ENCODE data around the gene TMEM184B.

The TMEM184B gene

GRCh38 chr22:38221407-38221806 lies 51.4 kb downstream of the TMEM184B start:
- H3K4me3 ChIP-seq (ENCODE audit: low read length) = no peak overlapping the region
- no peak overlapping the region for H3K4me2 ChIP-seq (ENCODE audit: low read length)
- H3K79me2 ChIP-seq (ENCODE audit: control insufficient read depth, low read length) = no peaks in the 10 kb centered on the region
- H4K20me1 ChIP-seq (ENCODE audit: control insufficient read depth, insufficient read depth, low read depth, low read length) = no peaks in the 10 kb centered on the region
- H3K9me2 ChIP-seq (replicated peaks; ENCODE audit: control insufficient read depth, low read length) = no peaks in the 10 kb centered on the region
- no peaks in the 10 kb centered on the region for H3K36me3 ChIP-seq (ENCODE audit: control insufficient read depth, low read length)
- TF ChIP-seq CTCF (IDR thresholded peaks at IDR 0.05; ENCODE audit: low read depth, low read length, poor library complexity, severe bottlenecking) (no peak), EZH2phosphoT487 (IDR thresholded peaks at IDR 0.05; ENCODE audit: borderline replicate concordance, low read length) (no peak)
- no peak overlapping the region for H3K27ac ChIP-seq (ENCODE audit: low read depth, low read length)
- H3F3A ChIP-seq (ENCODE audit: control insufficient read depth, insufficient read depth) = no peaks in the 10 kb centered on the region
- H3K4me1 ChIP-seq (ENCODE audit: control insufficient read depth, low read length) = no peaks in the 10 kb centered on the region
- H3K27me3 ChIP-seq (ENCODE audit: control insufficient read depth, low read length) = no peaks in the 10 kb centered on the region
- H3K9me3 ChIP-seq (ENCODE audit: control insufficient read depth, insufficient read depth, low read length) = no peaks in the 10 kb centered on the region

DNA sequence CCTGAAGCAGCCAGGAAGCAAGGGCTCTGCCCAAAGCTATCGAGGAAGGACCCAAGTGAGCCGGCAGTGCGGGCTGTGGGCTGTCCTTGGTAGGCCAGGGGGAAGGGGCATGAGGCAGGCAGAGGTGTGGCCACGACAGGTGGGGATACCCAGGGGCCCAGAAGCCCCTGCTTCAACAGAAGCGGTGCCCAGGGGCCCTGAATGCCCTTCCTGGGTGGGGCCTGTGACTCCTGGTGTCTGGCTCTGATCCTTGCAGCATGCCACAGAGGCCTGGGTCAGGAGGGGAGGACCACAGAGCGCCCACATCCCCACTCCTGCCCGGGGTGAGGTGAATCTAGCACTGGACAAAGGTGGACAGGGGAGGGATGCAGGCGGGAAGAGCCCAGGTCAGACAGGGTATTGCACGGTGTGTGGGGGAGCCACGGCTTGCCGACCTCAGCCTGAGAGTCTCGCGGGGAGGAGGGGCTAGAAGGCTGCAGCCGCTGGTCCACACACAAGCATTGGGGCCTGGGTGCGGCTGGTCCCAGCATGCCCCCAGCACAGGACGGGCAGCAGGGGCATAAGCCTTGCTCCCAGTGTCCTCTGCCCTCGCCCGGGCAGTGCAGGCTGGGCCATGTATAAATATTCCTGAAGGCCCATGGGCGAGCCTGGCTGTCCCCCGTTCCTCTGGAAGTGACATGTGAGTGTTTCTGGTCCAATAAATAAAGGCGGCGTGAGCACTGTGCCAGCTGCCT lies 52.0 kb downstream of the TMEM184B start:
- no peak overlapping the region for H3K4me3 ChIP-seq (ENCODE audit: low read length)
- H4K20me1 ChIP-seq (ENCODE audit: control insufficient read depth, insufficient read depth, low read depth, low read length) = no peaks in the 10 kb centered on the region
- H3F3A ChIP-seq (ENCODE audit: control insufficient read depth, insufficient read depth) = no peaks in the 10 kb centered on the region
- no peaks in the 10 kb centered on the region for H3K9me2 ChIP-seq (replicated peaks; ENCODE audit: control insufficient read depth, low read length)
- no peaks in the 10 kb centered on the region for H3K9me3 ChIP-seq (ENCODE audit: control insufficient read depth, insufficient read depth, low read length)
- H3K4me2 ChIP-seq (ENCODE audit: low read length) = no peak overlapping the region
- H3K79me2 ChIP-seq (ENCODE audit: control insufficient read depth, low read length) = no peaks in the 10 kb centered on the region
- H3K36me3 ChIP-seq (ENCODE audit: control insufficient read depth, low read length) = no peaks in the 10 kb centered on the region
- no peak overlapping the region for H3K27ac ChIP-seq (ENCODE audit: low read depth, low read length)
- TF ChIP-seq CTCF (IDR thresholded peaks at IDR 0.05; ENCODE audit: low read depth, low read length, poor library complexity, severe bottlenecking) (no peak), EZH2phosphoT487 (IDR thresholded peaks at IDR 0.05; ENCODE audit: borderline replicate concordance, low read length) (no peak)
- H3K27me3 ChIP-seq (ENCODE audit: control insufficient read depth, low read length) = no peaks in the 10 kb centered on the region
- H3K4me1 ChIP-seq (ENCODE audit: control insufficient read depth, low read length) = no peaks in the 10 kb centered on the region

- Histone ChIP-seq H3K4me2 (ENCODE audit: low read length) (no peak overlapping the region), H3K79me2 (ENCODE audit: control insufficient read depth, low read length) (no peaks in the 10 kb centered on the region), H3K9me2 (replicated peaks; ENCODE audit: control insufficient read depth, low read length) (no peaks in the 10 kb centered on the region), H3K4me3 (ENCODE audit: low read length) (no peak overlapping the region), H3K36me3 (ENCODE audit: control insufficient read depth, low read length) (no peaks in the 10 kb centered on the region), H3K4me1 (ENCODE audit: control insufficient read depth, low read length) (no peaks in the 10 kb centered on the region), H4K20me1 (ENCODE audit: control insufficient read depth, insufficient read depth, low read depth, low read length) (no peaks in the 10 kb centered on the region), H3K9me3 (ENCODE audit: control insufficient read depth, insufficient read depth, low read length) (no peaks in the 10 kb centered on the region), H3F3A (ENCODE audit: control insufficient read depth, insufficient read depth) (no peaks in the 10 kb centered on the region), H3K27me3 (ENCODE audit: control insufficient read depth, low read length) (no peaks in the 10 kb centered on the region), H3K27ac (ENCODE audit: low read depth, low read length) (no peak overlapping the region)
- TF ChIP-seq CTCF (IDR thresholded peaks at IDR 0.05; ENCODE audit: low read depth, low read length, poor library complexity, severe bottlenecking) = no peak
- TF ChIP-seq EZH2phosphoT487 (IDR thresholded peaks at IDR 0.05; ENCODE audit: borderline replicate concordance, low read length) = no peak
Observed at GRCh38 chr22:38220163-38220562, 52.6 kb downstream of the TMEM184B start.
